ENCODE results near the gene TUBGCP3.
A peak's percentile ranks its signal among the peaks of the same experiment; 100 is the strongest.
"Not testable (repeated sequence)": the region's sequence is repeated elsewhere in the genome, so short reads cannot be mapped to it uniquely, and the experiment has no call there.

Gene TUBGCP3

DNA sequence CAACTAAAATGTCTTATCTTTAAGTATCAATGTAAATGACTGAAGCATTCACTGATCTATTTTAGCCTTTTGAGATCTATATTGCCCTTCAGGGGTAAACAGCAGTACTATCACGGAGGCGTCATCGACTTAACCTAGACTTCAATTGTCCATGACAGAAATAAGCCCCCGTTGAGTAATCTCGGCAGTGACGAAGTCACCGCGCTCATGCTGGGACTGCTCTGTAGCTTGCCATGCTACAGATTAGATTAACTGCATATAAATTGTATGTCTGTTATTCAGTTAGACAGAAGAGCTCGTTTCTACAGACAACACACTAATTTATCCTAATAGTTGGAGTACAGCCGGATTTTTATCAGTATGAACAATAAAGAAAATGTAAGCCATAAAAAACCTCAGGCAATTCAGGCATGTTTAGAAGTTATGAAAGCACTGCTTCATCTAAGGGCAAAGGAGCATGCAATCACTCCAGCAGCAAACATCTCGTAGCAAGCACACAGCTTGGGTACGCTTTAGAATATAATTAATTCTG lies 56.6 kb downstream of the TUBGCP3 start:
- no peak for FAIRE-seq
- no peak for DNase-seq (ENCODE audit: low spot score)

DNA sequence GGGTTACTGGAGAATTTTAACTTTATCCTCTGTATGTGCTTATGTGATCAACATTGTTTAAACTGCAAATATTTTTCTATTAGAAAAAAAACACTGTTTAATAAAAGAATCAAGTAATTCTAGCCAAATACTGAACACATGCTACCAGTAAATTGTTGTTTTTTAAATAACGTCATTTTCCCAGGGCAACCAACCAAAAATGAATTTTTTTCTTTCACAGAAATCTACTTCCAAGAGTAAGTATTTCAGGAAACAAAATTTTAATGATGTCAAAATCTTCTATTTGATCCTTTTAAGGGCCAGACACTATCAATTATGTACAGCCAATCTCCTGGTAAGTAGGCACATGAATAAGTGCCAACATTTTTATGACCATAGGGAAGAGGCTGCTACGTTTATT lies 57.1 kb downstream of the TUBGCP3 start:
- FAIRE-seq (no peak), DNase-seq (ENCODE audit: low spot score) (no peak)

DNA sequence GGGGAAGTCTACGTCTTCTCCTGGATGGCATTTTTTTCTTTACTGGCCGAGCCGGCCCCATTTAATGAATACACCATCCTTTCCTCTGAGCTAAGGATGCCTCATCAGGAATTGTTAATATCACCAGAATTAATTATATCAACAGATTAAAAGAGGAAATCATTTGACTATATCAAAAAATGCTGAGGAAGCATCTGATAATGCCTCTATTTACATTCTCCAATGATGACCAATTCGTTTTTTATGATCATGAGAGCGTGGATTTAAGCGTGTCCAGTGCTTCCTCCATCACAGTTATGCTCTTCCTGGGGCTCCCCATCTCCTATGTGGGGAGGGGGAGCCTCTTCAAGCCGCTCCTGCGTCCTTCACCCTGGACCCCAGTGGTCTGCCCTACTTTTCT lies 58.7 kb downstream of the TUBGCP3 start:
- FAIRE-seq: no peak
- no peak for DNase-seq (ENCODE audit: low spot score)

DNA sequence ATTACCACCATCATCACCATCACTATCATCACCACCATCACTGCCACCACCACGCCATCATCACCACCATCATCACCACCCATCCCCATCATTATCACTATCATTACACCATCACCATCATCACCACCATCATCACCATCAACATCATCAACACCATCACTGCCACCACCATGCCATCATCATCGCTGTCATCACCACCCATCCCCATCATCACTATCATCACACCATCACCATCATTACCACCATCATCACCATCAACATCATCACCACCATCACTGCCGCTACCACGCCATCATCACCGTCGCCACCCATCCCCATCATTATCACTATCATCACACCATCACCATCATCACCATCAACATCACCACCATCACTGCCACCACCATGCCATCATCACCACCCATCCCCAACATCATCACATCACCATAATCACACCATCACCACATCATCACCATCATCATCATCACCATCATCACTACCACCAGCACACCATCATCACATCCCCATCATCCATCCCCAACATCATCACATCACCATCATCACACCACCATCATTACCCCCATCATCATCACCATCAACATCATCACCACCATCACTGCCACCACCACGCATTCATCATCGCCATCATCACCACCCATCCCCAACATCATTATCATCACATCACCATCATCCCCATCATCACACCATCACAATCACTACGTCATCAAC lies 61.7 kb downstream of the TUBGCP3 start:
- FAIRE-seq (no peak), DNase-seq (ENCODE audit: low spot score) (no peak)

DNA sequence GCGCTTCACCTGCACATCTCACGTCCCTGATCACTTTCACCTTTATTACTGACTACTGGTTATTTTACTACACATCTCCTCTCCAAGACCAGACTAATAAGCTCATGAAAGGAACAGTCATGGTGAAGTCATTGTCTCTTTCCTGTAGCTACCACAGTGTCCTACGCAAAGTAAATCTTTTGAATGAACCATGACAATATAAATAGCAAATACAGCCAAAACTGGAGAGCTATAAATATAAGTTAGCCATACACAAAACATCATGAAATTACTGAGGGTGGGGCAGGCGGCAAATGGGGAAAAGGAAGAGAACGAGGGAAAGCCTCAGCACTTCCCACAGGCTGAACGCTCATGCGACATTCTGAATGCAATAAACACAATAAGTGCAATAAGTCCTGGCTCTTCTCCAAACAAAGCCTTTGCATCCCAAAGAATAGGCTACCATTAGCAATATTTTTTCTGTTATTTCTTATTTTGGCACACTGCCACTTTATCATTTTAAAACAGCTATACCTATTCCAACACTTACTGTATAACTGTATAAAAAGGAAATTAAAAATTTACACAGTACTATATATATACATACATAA lies 62.5 kb downstream of the TUBGCP3 start:
- no peak for FAIRE-seq
- DNase-seq (ENCODE audit: low spot score): no peak

DNA sequence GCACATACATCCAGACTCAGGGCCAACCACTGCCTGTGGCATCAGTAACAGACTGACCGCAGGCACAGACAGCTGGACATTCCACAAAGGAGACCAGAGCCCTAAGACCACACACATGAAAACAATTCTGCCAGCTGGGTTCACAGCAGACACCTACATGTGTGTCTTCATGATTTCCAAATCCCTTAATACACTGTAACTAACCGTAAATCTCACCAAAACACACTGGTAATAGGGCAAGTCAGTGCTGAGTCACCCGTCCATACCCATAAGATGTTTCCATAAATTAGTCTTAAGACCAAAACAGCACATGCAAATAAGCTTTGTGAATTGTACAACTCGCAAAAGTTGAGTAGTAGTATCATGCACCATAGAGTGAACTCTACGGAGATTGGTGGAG lies 65.4 kb downstream of the TUBGCP3 start:
- no peak for FAIRE-seq
- DNase-seq (ENCODE audit: low spot score): no peak

DNA sequence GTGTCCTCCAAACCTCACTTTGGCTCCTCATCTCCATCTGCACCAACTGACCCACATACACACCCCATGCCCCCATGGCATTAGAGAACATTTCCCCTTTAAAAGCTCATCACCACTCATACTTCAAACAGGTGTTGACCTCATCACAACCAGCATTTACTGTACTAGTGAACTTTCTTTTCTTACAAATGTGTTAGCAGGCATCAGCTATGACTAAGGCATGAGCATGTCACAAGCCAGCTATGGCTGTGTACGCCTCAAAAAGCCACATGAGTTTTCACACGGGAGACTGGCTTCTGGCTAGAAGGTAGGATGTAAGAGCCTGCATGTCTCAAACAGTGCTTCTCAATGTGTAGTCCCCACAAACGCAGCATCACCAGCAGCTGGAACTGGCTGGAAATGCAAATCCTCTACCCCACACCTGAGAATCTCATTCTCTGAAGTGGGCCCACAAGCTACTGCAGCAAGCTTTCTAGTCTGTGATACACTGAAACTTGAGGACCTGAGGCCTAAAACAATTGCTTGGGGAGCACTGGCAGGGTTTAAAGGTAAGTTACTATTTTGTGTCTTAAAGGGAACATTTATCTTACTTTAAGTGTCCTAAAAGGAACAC lies 66.8 kb downstream of the TUBGCP3 start:
- DNase-seq (ENCODE audit: low spot score) (no peak), FAIRE-seq (no peak)

DNA sequence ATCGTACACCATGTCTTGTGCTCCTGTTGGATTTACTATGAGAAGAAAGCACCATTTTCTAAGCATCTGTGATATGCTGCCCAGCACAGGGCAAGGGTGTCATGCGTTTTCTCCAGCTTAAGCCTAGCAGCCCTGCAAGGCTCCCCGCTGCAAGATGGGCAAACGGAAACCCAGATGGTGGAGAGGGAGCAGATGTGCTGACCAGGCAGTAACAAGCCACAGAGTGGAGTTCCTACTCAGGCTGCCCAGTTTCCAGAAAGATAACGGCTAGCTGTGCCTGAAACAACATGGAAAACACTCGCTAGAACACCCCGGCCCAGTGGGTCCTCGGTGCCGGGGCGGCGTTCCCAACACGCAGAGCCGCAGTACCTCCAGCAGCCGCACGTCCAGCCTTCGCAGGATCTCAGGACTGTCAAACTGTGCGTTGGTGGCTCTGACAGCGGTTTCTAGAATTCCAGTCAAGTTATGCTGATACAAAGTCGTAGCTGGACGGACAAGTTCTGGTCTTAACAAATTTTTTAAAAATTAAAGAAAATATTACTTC lies 68.4 kb downstream of the TUBGCP3 start:
- FAIRE-seq (no peak), DNase-seq (ENCODE audit: low spot score) (no peak)

DNA sequence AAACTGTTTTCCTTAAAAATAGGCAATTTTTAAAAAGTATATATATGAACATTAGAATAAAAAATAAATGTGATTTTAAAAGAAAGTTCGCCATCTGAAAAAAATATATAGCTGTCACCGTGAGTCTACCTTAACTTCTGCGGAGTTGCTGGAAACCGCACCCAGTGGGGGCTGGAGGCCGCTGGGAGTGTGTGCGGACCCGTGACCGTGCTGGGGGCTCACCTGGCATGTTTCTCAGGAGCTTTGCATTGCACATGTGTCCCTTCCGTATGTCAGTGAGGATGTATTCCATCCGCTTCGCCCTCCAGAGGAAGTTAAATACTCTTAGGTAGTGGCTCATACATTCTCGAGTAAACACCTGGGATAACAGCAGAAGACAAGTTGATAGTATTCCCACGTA lies 71.7 kb downstream of the TUBGCP3 start:
- no peak for DNase-seq (ENCODE audit: low spot score)
- no peak for FAIRE-seq

DNA sequence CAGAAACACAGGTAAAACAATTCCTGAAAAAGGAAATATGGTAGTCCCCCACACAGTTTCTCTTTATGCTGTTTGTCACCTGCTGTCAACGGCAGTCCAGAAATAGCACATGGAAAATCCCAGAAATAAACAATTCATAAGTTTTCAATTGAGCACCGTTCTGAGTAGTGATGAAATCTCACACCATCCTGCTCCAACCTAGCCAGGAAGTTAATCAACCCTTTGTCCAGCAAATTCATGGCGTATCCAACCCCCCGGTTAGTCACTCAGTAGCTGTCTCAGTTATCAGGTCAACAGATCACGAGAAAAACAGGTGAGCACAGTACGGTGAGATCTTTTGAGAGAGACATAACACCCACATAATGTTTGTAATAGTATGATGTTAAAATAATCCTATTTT lies 74.2 kb downstream of the TUBGCP3 start:
- no peak for FAIRE-seq
- no peak for DNase-seq (ENCODE audit: low spot score)

DNA sequence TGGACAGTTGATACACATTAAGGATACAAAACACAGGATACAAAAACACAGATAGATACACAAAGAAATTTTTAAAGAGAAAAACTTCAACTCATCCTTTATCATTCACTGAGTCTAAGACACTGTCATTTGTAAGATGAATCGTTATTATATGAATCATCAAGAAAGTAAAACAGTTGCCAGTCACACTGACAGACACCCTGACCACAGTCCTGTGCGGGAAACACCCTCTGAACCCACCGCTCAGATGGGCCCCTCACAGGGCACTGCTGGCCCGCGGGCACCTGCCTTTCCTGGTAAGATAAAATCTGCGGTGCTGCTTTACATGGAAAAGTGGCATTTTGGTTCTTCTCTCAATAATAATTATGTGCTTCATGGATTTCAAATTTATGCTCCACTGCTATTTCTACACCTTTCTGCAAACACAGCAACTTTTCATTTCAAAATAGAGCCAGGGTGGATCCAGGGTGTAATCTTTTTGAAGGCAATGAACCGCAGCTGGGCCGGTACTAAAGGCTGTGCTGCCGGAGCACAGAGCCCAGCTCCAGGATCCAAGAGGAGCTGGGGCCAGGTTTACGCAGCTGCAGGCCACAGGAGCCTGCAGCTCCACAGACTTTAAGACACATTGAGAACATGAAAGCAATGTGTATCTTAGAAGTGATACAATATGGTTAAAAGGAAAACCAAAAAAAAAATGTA lies 76.8 kb downstream of the TUBGCP3 start:
- FAIRE-seq: peak; percentile 43
- peak; percentile 8 for DNase-seq (ENCODE audit: low spot score)

DNA sequence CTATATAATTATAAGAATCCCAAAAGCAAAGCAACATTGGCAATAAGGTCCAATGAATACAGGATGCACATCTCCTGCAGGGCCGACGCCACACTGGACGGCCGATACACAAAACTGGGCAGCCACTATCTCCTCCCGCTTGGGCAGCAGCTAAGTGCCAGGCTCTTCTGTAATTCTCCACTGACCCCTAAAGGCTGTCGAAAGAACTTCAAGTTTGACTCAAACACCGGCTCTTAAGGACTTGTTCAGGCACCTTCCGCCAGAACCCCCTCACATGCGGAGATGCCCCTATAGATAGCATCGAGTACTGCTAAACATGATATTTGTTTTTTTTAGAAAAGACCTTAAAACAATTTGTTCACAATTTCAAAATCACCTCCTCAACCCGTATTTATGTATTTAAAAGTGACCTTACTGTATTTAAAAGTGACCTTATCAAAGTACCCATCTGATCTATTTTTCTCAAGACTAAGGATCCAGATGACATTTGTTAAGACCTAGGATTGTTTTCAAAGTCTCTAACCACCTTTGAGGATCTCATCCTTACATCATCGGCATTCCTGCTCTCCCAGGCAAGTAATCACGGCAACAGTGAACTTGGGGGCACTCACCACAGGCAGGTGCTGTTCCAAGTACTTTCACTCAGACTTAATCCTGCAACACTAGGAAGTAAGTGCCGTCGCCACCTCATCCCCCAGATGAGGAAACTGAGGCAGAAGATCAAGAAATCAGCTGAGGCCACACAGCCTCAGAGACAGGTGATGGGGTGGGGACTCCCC lies 77.8 kb downstream of the TUBGCP3 start:
- DNase-seq (ENCODE audit: low spot score) (no peak), FAIRE-seq (no peak)

DNA sequence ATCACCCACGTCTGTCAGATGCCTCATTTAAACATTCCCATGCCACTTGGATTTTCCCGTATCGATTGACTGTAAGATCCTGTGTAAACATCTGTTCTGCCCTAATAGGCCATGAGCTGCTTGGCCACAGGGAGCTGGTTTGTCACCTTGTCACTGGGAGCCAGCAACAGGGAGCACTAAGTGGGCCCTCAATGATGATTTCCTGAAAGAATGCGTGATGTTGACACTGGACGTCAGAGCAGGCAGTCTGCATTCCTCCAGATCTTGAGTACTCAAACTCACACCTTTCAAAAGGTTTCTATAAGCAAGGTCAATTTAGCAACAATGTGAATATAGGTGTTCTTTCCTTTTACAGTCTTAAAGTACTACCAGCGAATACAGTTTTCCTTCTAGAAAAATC lies 78.8 kb downstream of the TUBGCP3 start:
- DNase-seq (ENCODE audit: low spot score) (no peak), FAIRE-seq (no peak)

DNA sequence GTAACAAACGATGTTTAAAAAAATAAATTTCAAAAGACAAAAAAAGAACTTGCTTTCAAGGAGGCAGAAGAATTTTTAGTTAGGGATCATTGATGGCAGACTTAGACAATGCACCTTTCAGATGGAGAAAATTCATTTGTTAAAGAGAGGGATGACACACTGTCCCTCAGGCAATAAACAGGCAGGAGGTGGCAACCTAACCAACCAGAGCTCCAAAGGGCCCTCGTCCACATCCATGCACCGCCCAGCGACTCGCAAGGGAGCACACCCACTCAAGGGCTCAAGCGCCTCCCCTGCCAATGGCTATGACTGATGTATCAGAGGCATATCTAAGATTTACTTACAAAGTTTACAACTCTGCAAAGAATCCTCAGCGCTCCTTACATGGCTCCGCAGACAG lies 81.9 kb downstream of the TUBGCP3 start:
- FAIRE-seq (no peak), DNase-seq (ENCODE audit: low spot score) (no peak)

DNA sequence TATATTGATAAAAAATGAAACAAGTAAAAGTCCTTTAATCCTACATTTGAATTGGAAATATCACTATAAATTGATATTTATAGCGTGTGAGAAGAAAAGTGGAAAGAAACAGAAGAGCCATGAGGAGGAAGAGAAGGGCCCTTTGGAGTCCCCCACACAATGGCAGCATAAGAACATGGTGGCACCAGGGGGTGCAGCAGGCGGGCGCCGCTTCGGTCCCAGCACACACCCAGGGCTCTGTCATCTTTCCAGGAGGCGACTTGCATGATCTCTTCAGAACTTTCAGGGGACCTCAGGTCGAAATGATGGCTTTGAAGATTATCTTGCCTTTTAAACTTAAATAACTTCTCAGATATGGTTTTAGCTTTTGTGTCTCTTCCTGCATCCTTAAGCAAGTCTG lies 91.8 kb downstream of the TUBGCP3 start:
- DNase-seq (ENCODE audit: low spot score) (no peak), FAIRE-seq (no peak)

DNA sequence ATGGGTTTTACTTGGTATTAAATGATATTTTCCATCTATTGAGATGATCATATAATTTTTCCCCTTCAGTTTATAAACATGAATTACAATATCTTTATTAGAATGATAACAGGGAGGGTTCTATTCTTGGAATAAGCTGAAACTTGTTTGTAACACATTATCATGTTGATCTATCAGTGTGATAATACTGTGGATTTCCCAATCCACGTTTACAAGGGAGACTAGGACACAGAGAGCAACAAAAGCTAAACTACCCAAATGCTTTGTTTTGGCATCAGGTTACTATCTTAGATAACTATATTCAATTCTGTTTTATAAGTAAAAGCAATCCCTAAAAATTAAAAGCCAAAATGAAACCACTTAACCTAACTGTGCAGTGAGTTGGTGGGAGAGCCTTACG lies 92.5 kb downstream of the TUBGCP3 start:
- FAIRE-seq (no peak), DNase-seq (ENCODE audit: low spot score) (no peak)

DNA sequence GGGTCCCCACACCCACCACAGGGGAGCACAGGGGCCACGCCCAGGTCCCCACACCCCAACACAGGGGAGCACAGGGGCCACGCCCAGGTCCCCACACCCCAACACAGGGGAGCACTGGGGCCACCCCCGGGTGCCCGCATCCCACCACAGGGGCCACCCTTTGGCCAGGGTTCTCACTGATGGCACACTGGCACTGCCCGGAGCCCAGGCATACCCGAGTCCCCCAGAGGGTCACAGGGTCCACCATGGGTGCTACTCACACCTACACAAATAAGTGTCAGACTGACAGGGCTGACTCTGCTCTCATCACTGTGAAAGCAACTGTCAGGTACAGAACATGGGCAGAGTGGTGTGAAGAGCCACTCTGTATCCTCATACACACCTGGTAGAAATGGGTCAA lies 98.8 kb downstream of the TUBGCP3 start:
- DNase-seq (ENCODE audit: low spot score) (no peak), FAIRE-seq (no peak)

DNA sequence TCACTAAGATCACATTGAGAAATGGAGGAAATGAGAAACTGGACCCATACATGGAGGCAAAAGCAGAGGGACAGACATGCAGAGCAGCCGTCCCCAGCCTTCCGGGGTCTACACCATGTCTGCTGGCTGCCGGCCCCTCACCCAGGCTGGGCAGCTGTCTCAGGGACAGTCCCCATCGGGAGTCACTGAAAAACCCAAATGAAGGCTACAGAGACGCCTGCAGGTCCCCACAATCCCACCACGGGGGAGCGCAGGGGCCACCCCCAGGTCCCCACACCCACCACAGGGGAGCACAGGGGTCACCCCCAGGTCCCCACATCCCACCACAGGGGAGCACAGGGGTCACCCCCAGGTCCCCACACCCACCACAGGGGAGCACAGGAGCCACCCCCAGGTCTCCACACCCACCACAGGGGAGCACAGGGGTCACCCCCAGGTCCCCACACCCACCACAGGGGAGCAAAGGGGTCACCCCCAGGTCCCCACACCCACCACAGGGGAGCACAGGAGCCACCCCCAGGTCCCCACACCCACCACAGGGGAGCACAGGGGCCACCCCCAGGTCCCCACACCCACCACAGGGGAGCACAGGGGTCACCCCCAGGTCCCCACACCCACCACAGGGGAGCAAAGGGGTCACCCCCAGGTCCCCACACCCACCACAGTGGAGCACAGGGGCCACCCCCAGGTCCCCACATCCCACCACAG lies 99.5 kb downstream of the TUBGCP3 start:
- not testable (repeated sequence) for DNase-seq (ENCODE audit: low spot score); FAIRE-seq

DNA sequence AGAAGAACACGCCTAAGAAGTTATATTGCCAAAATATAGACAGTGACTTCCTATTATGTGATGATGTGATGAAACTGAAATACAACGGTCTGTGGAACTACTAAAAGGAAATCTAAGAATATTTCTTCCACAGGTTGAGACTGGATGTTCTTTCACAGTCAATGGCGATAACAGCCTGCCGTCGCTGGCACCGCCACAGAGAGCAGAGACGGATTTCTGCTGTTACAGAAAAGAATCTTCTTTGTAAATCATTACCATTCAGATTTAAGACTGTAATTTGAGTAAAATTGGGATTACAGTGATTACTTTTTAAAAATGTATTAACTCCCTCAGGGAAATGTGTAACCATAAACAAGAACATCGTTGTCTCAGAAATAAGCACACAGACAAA lies 100.8 kb downstream of the TUBGCP3 start:
- FAIRE-seq: no peak
- no peak for DNase-seq (ENCODE audit: low spot score)

DNA sequence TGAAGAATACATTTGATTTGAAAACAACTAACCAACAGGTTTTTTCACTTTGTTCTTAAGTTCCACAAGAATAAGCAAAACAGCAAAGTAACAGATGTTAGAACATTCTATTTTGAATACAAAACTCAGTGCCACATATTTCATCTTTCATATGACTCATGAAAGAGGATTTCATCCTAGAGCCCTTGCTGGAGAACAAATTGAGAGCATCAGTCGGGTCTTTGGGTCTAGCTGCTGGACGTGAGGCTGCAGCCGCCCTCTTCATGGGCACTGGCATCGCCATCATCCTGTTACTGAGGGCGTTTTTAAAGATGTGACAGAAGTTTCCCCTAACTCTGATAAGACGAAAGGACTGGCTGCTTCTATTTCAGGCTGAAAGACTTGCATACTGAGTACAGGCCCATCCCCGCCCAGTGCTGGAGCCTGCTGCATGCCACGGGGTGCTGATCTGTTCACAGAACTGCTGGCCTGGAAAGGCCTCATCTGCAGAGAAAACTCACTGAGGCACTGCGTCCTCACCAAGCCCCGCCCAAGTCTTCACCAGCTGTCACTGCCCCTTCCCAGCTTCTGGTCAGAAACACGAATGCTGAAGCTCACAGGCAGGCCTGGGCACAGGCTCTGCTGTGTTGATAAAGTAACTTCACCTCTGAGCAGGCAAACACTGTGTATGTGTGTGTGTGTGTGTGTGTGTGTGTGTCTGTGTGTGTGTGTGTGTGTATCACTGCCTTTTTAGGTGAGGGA lies 101.4 kb downstream of the TUBGCP3 start:
- DNase-seq (ENCODE audit: low spot score): no peak
- no peak for FAIRE-seq

All from RCC 7860 (cell line).